Adrenal gland (tissue), 12 donors: ENCODE data around the gene IGSF1. TPM values are rescaled to one million over a fixed set of nuclear protein-coding genes. Genes with fewer than 3 reads are reported as not detected.

Source experiments
- polyA plus RNA-seq, 3 donors: library from polyadenylated mRNA; stranded (reverse); fragments of 200-250 nt in 2 of 3; fragments of 350-450 nt in 1 of 3; fragmentation: Illumina TruSeq in 1 of 3; extraction: RNeasy Lipid Tissue Mini Kit (QIAGEN cat#74804) in 1 of 3; gene quantifications; one replicate each; pipeline ENCODE4 v1.2.3, GENCODE V29; 2013 to 2014
- total RNA-seq, 9 donors: library from RNA; depleted of rRNA in 4 of 9; stranded (reverse); fragments of >200 nt in 4 of 9; fragments of 120-200 nt in 1 of 9; fragmentation: NEBNext Ultra II Directional in 1 of 9; extraction: Animal tissue kit (Norgen Biotek cat#: 25700) in 1 of 9; gene quantifications; one replicate each; pipeline versions ENCODE4 v1.1.0 to v1.2.4, GENCODE V29; 2013 to 2023
- donor health status: healthy with polysubstance abuse.
- donor health status: Bipolar disorder and iron deficiency.
- donor health status: DM: yes; HTN: yes; CAD: no.
- donor health status: DM: no; HTN: no; CAD: no.
- donor health status: DM: no; HTN: no; CAD: no.
- donor health status: DM: yes; HTN: yes; CAD: no.

The IGSF1 gene
- total and polyA plus RNA-seq, 12 donors: 0.19 to 19.8 (median 2.5) TPM

Other genes with a start within 250 kb of the IGSF1 start
- 100 to 1,000 TPM in 1 of 9 donors, 10 to 100 TPM in 3, 1 to 10 TPM in 1, under 1 TPM in 3, not detected in 1; 0.12 to 317 (median 7.5) TPM for gene ARHGAP36, start 231.0 kb downstream of the IGSF1 start, total RNA-seq
- gene ARHGAP36, start 231.0 kb downstream of the IGSF1 start, polyA plus RNA-seq: 10 to 100 TPM; 13.6 to 30.0 (median 17.9) TPM